Epithelial cell of umbilical artery (primary cell): ENCODE results near the gene ADIPOR2. TPM values are rescaled to one million over a fixed set of nuclear protein-coding genes. Genes with fewer than 3 reads are reported as not detected.

Source experiments
- total RNA-seq: library from RNA; depleted of rRNA; stranded (reverse); fragments of >200 nt; gene quantifications from 2 replicates; pipeline ENCODE4 v1.2.3, GENCODE V29; 2014

ADIPOR2 gene, protein sequence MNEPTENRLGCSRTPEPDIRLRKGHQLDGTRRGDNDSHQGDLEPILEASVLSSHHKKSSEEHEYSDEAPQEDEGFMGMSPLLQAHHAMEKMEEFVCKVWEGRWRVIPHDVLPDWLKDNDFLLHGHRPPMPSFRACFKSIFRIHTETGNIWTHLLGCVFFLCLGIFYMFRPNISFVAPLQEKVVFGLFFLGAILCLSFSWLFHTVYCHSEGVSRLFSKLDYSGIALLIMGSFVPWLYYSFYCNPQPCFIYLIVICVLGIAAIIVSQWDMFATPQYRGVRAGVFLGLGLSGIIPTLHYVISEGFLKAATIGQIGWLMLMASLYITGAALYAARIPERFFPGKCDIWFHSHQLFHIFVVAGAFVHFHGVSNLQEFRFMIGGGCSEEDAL
- total RNA-seq: 33.1 and 50.3 TPM in 2 replicates

GRCh38 chr12:1690578-1691122 lies at the start of gene ADIPOR2:
Gene ADIPOR2 (plus strand): TSS chr12:1691070. CDS start chr12:1754344, 63,274 bp downstream.

GRCh38 chr12:1820191-1820895 lies 129.5 kb downstream of the ADIPOR2 start, which contains the start of gene LRTM2:
Gene LRTM2 (plus strand): TSS chr12:1820565. CDS start chr12:1828149, 7,584 bp downstream.

Other genes with a start within 250 kb of the ADIPOR2 start
- gene FBXL14, start 96.5 kb upstream of the ADIPOR2 start, total RNA-seq: 14.0 and 15.5 TPM in 2 replicates
- 0.32 and 0.46 TPM in 2 replicates for gene WNT5B, start 61.8 kb upstream of the ADIPOR2 start, total RNA-seq
- not detected in 2 replicates for gene LRTM2, start 129.5 kb downstream of the ADIPOR2 start, total RNA-seq
- 1.1 TPM in 1 of 2 replicates, not detected in the other for gene CACNA2D4, start 227.6 kb downstream of the ADIPOR2 start, total RNA-seq